ENCODE results near the gene ROBO1. TPM values are rescaled to one million over a fixed set of nuclear protein-coding genes. Genes with fewer than 3 reads are reported as not detected.

The ROBO1 gene
- total RNA-seq, 3 donors from 2014 or later = 12.7 to 50.7 (median 23.6) TPM

DNA sequence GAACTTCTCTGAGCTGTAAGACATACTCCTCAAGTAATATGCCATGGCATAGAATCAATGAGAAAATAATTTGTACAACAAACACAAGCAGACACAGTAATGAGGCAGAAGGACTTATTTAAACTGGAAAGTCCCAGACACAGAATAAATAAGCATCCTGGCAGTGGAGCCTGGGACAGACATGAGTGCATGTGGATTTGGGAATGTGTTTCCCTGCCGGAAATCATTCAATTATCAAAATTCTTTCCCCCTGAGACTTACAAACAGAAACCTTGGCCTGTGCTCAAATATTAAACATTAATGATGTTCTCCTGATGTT lies 520.1 kb downstream of the ROBO1 start:
- Histone ChIP-seq H3K4me3 (no peak overlapping the region), H3K27me3 (no peaks in the 10 kb centered on the region), H3K36me3 (no peaks in the 10 kb centered on the region), H3K27ac (no peak overlapping the region), H3K9me3 (no peaks in the 10 kb centered on the region), H3K4me1 (no peaks in the 10 kb centered on the region)
- TF ChIP-seq, protein P1, sequence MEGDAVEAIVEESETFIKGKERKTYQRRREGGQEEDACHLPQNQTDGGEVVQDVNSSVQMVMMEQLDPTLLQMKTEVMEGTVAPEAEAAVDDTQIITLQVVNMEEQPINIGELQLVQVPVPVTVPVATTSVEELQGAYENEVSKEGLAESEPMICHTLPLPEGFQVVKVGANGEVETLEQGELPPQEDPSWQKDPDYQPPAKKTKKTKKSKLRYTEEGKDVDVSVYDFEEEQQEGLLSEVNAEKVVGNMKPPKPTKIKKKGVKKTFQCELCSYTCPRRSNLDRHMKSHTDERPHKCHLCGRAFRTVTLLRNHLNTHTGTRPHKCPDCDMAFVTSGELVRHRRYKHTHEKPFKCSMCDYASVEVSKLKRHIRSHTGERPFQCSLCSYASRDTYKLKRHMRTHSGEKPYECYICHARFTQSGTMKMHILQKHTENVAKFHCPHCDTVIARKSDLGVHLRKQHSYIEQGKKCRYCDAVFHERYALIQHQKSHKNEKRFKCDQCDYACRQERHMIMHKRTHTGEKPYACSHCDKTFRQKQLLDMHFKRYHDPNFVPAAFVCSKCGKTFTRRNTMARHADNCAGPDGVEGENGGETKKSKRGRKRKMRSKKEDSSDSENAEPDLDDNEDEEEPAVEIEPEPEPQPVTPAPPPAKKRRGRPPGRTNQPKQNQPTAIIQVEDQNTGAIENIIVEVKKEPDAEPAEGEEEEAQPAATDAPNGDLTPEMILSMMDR (IDR thresholded peaks at IDR 0.05) = no peak
- TF ChIP-seq POLR2AphosphoS5 (IDR thresholded peaks at IDR 0.05) = no peak
- no peak for TF ChIP-seq POLR2A (IDR thresholded peaks at IDR 0.05)
- no peak for DNase-seq (ENCODE audit: low spot score in 2 of 2)
- intact Hi-C loops (cut with DNase I; ENCODE audit: low total_unique reads) = no loop called here

DNA sequence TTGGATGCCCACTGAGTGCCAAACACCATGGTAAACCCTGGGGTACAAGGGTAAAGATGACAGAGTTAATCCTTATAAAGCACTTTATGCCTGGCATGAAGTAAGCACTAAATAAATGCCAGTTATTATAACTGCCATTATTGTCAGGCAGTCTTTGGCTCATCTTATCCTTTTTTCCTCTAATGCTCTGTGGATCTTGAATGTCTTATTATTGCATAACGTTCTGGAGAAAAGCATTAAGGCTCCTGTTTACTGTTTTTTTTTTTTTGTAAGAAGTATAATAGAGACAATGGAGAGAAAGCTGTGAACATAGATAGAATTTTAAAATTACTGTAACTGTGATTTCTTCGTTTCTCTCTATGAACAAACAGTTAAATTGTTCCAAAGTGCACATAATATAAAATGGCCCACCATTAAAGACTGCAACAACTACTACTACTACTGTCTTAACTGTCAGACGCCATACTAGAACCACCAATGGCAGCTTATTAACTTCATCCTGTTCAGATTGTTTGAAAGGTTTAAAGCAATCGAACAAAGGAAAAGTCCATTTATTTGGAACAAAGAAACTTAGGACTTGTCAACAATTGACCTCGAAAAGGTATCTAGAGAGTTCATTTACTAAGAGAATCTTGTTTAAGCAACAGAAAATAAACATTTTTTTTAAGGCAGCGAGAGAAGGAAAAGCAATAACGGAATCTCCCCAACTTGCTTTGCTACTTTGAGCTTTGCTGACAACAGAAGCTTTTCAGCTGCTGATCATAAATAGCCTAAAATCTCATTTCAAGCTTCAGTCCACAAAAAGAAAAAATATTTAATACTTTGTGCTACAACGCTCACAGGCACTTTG lies 520.7 kb downstream of the ROBO1 start:
- TF ChIP-seq POLR2A (IDR thresholded peaks at IDR 0.05) (no peak), POLR2AphosphoS5 (IDR thresholded peaks at IDR 0.05) (no peak)
- TF ChIP-seq, protein P1 (IDR thresholded peaks at IDR 0.05) = no peak
- Histone ChIP-seq H3K27ac (no peak overlapping the region), H3K4me1 (no peaks in the 10 kb centered on the region), H3K27me3 (no peaks in the 10 kb centered on the region), H3K36me3 (no peaks in the 10 kb centered on the region), H3K9me3 (peaks cover 0 to 4% of the 10 kb centered on the region in 2 donors), H3K4me3 (no peak overlapping the region)
- intact Hi-C loops (cut with DNase I; ENCODE audit: low total_unique reads) = no loop called here
- DNase-seq (ENCODE audit: low spot score in 2 of 2) = no peak

DNA sequence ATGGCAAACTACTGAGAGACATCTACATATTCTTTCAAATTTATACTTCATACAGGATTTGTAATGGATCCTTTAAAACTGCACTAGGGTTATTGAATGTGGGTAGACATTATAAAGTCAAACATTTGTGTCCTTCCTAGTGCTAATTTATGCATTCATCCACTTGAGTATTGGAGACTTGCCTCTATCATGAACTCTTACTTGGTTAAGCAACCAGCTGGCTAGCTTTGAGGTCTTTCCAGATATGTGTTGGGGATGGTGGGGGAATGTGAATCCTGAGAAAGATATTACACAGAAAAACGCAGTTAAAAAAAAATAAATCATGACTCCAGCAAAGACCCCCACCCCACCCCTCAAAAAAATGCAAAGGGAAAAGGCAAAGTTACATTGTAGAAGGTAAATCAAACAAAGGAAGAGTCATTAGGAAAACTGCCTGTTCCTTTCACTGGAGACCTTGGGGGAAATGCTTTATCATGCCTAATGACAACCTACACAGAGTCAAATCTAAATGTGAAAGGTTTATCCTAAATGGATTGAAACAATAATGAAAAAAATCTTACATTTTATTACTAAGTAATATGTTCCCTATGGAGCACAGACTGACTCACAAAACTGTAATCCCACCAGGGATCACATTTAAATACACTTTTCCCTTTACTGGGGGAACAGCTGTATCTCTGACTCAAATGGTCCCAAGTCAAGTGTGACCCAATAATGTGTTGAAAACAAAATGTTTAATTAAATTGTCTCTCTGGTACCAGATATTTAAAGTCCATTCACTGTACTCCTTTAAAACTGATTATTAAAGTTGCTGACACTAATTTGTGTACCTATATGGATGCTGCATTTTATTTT lies 522.3 kb downstream of the ROBO1 start:
- Histone ChIP-seq H3K9me3 (peaks cover 4 to 11% of the 10 kb centered on the region in 2 donors), H3K36me3 (no peaks in the 10 kb centered on the region), H3K27me3 (no peaks in the 10 kb centered on the region), H3K4me3 (no peak overlapping the region), H3K4me1 (no peaks in the 10 kb centered on the region), H3K27ac (no peak overlapping the region)
- intact Hi-C loops (cut with DNase I; ENCODE audit: low total_unique reads) = no loop called here
- DNase-seq (ENCODE audit: low spot score in 2 of 2) = no peak
- TF ChIP-seq, protein P1 (IDR thresholded peaks at IDR 0.05) = no peak
- TF ChIP-seq POLR2AphosphoS5 (IDR thresholded peaks at IDR 0.05) = no peak
- TF ChIP-seq POLR2A (IDR thresholded peaks at IDR 0.05) = no peak

DNA sequence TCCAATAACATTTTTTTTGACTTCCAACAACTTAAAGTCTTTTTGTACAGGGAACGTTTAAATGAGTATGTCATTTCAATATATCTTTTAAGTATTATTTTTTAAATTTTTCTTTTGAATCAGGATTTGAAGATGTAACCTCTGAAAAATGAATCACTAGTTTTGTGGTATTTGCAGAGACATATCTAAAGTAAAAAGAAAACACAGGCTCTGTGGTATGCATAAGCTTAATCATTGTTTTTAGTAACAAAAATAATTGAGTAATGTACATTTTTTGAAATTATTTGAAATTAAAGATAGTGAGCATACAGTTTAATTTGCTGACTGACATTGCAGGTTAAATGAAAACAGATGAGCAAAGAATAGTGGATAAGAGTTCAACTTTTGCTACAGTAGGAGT lies 531.3 kb downstream of the ROBO1 start:
- no peak for TF ChIP-seq POLR2A (IDR thresholded peaks at IDR 0.05)
- TF ChIP-seq, protein P1 (IDR thresholded peaks at IDR 0.05) = no peak
- no peak for TF ChIP-seq POLR2AphosphoS5 (IDR thresholded peaks at IDR 0.05)

More for the DNA sequence above, 531.3 kb downstream of the ROBO1 start:
- Histone ChIP-seq H3K36me3 (no peaks in the 10 kb centered on the region), H3K9me3 (peaks cover 0 to 6% of the 10 kb centered on the region in 2 donors), H3K27ac (no peak overlapping the region), H3K4me3 (no peak overlapping the region), H3K27me3 (no peaks in the 10 kb centered on the region), H3K4me1 (no peaks in the 10 kb centered on the region)
- intact Hi-C loops (cut with DNase I; ENCODE audit: low total_unique reads) = no loop called here
- DNase-seq (ENCODE audit: low spot score in 2 of 2) = no peak
